Astrocyte (in vitro differentiated cells and primary cell): ENCODE measurements around the gene CTDP1. TPM values are rescaled to one million over a fixed set of nuclear protein-coding genes. Genes with fewer than 3 reads are reported as not detected.

Experiments
- DNase-seq: peaks from one replicate; pipeline ENCODE4 v3.0.0-alpha.2; 2010; ENCODE audit warnings: low read depth
- FAIRE-seq: peaks from 2 replicates; lab custom pipeline; 2011; peaks lifted over from hg19 to GRCh38; lab: Jason Lieb, UNC
- H2AFZ ChIP-seq: 2 replicates; pipeline ENCODE4 v1.6.0; 2012; ENCODE audit warnings: low read depth, low read length, inconsistent platforms
- H3K27ac ChIP-seq: 2 replicates; pipeline ENCODE4 v1.5.1; 2011; ENCODE audit warnings: low read depth, low read length, inconsistent platforms
- H3K27me3 ChIP-seq: 2 replicates; pipeline ENCODE4 v1.6.0; 2011; ENCODE audit warnings: low read length, inconsistent platforms; ENCODE audit not compliant: insufficient read depth
- H3K36me3 ChIP-seq: 2 replicates; pipeline ENCODE4 v1.5.1; 2011; ENCODE audit warnings: low read length, inconsistent platforms; ENCODE audit not compliant: insufficient read depth
- H3K4me1 ChIP-seq: 2 replicates; pipeline ENCODE4 v1.5.1; 2011; ENCODE audit warnings: low read length, inconsistent platforms; ENCODE audit not compliant: insufficient read depth
- H3K4me2 ChIP-seq: 2 replicates; pipeline ENCODE4 v1.6.0; 2012; ENCODE audit warnings: low read length, inconsistent platforms
- H3K4me3 ChIP-seq: 2 replicates; pipeline ENCODE4 v1.5.1; 2011; ENCODE audit warnings: low read depth, mild to moderate bottlenecking, low read length, inconsistent platforms; ENCODE audit not compliant: insufficient read depth
- H3K79me2 ChIP-seq: 2 replicates; pipeline ENCODE4 v1.6.0; 2012; ENCODE audit warnings: mild to moderate bottlenecking, low read length, inconsistent platforms; ENCODE audit not compliant: insufficient read depth
- H3K9ac ChIP-seq: 2 replicates; pipeline ENCODE4 v1.6.0; 2012; ENCODE audit warnings: mild to moderate bottlenecking, low read length, inconsistent platforms
- H3K9me3 ChIP-seq: 2 replicates; pipeline ENCODE4 v1.5.1; 2012; ENCODE audit warnings: low read depth, mild to moderate bottlenecking, low read length, inconsistent platforms; ENCODE audit not compliant: insufficient read depth
- H4K20me1 ChIP-seq: 2 replicates; pipeline ENCODE4 v1.6.0; 2012; ENCODE audit warnings: low read length, inconsistent platforms; ENCODE audit not compliant: insufficient read depth
- H3K27ac Mint-ChIP-seq: one replicate; pipeline ENCODE4 v1.8.0; 2021; ENCODE audit warnings: mild to moderate bottlenecking, mixed read lengths; ENCODE audit not compliant: unreplicated experiment
- H3K27me3 Mint-ChIP-seq: one replicate; pipeline ENCODE4 v1.8.0; 2021; ENCODE audit warnings: low read depth, mixed read lengths; ENCODE audit not compliant: unreplicated experiment
- H3K36me3 Mint-ChIP-seq: one replicate; pipeline ENCODE4 v1.8.0; 2021; ENCODE audit warnings: low read depth, mixed read lengths; ENCODE audit not compliant: unreplicated experiment
- H3K4me1 Mint-ChIP-seq: one replicate; pipeline ENCODE4 v1.8.0; 2021; ENCODE audit warnings: low read depth, mixed read lengths; ENCODE audit not compliant: unreplicated experiment
- H3K4me3 Mint-ChIP-seq: one replicate; pipeline ENCODE4 v1.8.0; 2021; ENCODE audit warnings: mild to moderate bottlenecking, moderate library complexity, mixed read lengths; ENCODE audit not compliant: unreplicated experiment
- H3K9me3 Mint-ChIP-seq: one replicate; pipeline ENCODE4 v1.8.0; 2021; ENCODE audit warnings: mild to moderate bottlenecking, mixed read lengths; ENCODE audit not compliant: unreplicated experiment
- EZH2 ChIP-seq: IDR thresholded peaks from 2 replicates; pipeline ENCODE4 v1.6.1; 2012; ENCODE audit warnings: mild to moderate bottlenecking, low read length, inconsistent platforms; ENCODE audit not compliant: insufficient read depth
- total RNA-seq: library from RNA; stranded (reverse); gene quantifications from 2 replicates; pipeline ENCODE4 v1.2.1, GENCODE V29; 2021
- TF ChIP-seq, protein P1 (sequence below): IDR thresholded peaks from 2 replicates; pipeline ENCODE4 v1.5.1; 2011; ENCODE audit warnings: low read depth, mild to moderate bottlenecking, inconsistent platforms, low read length, moderate library complexity; ENCODE audit not compliant: insufficient read depth

CTDP1 gene
- total RNA-seq, 1 donor from 2014 or later: 31.7 TPM

DNA sequence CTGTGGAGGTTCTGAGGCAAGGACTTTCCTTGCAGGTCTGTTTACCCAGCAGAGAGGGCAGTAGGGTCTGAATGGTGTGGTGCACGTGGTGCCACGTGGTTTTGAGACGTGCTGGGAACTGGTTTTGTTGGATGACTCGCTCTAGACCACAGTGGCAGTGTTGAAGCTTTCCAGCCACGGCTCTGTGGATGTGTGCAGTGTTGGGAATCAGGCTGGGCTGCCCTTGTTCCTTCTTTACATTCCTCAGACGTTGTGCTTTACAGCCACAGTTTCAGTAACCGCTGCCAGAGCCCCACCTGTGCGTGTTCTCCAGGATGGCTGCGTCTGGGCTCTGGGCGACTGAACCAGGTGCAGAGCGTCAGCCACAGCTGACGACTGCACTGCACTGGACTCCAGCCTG is 8.2 kb downstream of the CTDP1 start:
- no peak overlapping the region for H2AFZ ChIP-seq
- H3K4me1 Mint-ChIP-seq: peaks cover 21% of the 10 kb centered on the region
- DNase-seq: peak; percentile 62
- no peak for FAIRE-seq
- H3K9ac ChIP-seq: no peak overlapping the region
- peaks cover 83% of the 10 kb centered on the region for H4K20me1 ChIP-seq
- H3K9me3 Mint-ChIP-seq: no peaks in the 10 kb centered on the region
- peaks cover 10% of the 10 kb centered on the region for H3K36me3 Mint-ChIP-seq
- H3K4me1 ChIP-seq: no peaks in the 10 kb centered on the region
- H3K27ac Mint-ChIP-seq: no peak overlapping the region
- no peaks in the 10 kb centered on the region for H3K27me3 Mint-ChIP-seq
- no peaks in the 10 kb centered on the region for H3K36me3 ChIP-seq
- H3K27me3 ChIP-seq: no peaks in the 10 kb centered on the region
- no peak overlapping the region for H3K27ac ChIP-seq
- H3K79me2 ChIP-seq: peaks cover 81% of the 10 kb centered on the region
- no peak overlapping the region for H3K4me3 ChIP-seq
- H3K4me2 ChIP-seq: no peak overlapping the region
- no peak overlapping the region for H3K4me3 Mint-ChIP-seq
- H3K9me3 ChIP-seq: no peaks in the 10 kb centered on the region
- no peak for TF ChIP-seq EZH2
- TF ChIP-seq, protein P1, sequence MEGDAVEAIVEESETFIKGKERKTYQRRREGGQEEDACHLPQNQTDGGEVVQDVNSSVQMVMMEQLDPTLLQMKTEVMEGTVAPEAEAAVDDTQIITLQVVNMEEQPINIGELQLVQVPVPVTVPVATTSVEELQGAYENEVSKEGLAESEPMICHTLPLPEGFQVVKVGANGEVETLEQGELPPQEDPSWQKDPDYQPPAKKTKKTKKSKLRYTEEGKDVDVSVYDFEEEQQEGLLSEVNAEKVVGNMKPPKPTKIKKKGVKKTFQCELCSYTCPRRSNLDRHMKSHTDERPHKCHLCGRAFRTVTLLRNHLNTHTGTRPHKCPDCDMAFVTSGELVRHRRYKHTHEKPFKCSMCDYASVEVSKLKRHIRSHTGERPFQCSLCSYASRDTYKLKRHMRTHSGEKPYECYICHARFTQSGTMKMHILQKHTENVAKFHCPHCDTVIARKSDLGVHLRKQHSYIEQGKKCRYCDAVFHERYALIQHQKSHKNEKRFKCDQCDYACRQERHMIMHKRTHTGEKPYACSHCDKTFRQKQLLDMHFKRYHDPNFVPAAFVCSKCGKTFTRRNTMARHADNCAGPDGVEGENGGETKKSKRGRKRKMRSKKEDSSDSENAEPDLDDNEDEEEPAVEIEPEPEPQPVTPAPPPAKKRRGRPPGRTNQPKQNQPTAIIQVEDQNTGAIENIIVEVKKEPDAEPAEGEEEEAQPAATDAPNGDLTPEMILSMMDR: no peak

DNA sequence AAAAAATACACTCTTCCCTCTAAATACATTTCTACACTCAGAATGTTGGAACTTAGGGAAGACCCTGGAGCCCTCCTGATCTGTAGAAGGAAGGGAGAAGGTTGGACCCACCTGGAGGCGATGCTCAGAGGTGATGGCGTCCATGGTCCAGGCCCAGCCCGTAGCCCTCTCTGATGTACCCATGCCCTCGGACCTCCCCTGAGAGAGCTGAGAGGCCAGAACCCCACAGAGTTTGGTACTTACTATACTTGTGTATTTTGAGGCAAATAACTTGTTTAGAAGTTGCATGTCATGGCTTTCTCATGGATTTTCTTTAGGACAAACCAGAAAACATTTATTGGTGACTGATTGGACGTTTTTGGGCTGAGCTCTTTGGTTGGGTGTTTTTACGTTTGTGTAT is 10.5 kb downstream of the CTDP1 start:
- H3K4me1 Mint-ChIP-seq: peaks cover 28% of the 10 kb centered on the region
- no peak overlapping the region for H3K27ac Mint-ChIP-seq
- Histone ChIP-seq H3K27me3 (no peaks in the 10 kb centered on the region), H3K4me1 (no peaks in the 10 kb centered on the region), H3K9ac (no peak overlapping the region), H3K79me2 (peaks cover 68% of the 10 kb centered on the region), H4K20me1 (peaks cover 78% of the 10 kb centered on the region), H3K4me3 (no peak overlapping the region), H3K9me3 (no peaks in the 10 kb centered on the region), H3K4me2 (no peak overlapping the region), H2AFZ (no peak overlapping the region), H3K27ac (no peak overlapping the region), H3K36me3 (no peaks in the 10 kb centered on the region)
- H3K9me3 Mint-ChIP-seq: no peaks in the 10 kb centered on the region
- FAIRE-seq (no peak), DNase-seq (no peak)
- H3K4me3 Mint-ChIP-seq: no peak overlapping the region
- TF ChIP-seq, protein P1: no peak
- TF ChIP-seq EZH2: no peak
- H3K27me3 Mint-ChIP-seq: no peaks in the 10 kb centered on the region
- H3K36me3 Mint-ChIP-seq: peaks cover under 1% of the 10 kb centered on the region

DNA sequence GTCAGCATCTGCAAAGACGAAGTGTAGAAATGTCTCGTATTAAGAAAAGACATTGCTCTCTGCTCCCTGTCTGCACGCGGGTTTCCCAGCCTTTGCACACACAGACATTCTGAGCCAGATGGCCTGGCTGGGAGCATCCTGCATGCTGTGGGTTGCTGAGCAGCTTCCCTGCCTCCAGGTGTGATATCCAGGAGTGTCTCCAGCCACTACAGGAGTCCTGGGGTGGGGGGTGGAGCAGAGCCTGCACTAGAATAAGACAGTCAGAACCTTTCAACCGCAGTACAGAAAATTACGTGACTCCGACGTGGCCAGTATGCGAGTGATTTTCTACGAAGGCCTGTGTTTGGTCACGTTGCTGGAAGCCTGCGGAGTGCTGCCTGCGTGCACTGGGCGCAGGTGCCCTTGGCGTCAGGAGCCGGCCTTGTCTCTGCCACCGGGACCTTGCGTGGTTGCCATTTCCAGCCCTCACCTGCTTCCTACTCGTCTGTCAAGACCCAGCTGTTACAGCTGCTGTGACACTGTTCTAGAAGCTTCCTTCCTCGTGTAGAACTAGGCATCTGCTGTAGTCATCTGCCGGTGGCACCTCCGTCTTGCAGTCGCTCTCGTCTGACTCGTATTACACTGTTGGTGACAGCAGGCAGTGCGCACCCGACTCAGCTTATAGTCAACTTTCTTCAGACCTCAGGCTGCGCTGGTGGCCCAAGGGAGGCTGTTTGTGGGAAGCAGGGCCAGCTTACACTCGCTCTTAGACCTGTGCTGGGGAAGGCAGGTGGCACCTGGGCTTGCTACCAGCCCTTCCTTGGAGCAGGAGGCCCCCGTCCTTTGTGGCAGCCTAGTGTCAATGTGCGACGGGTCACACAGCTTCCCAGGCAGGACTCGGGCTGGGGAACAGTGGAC is 11.2 kb downstream of the CTDP1 start:
- Histone ChIP-seq H3K4me1 (no peaks in the 10 kb centered on the region), H3K9ac (no peak overlapping the region), H3K79me2 (peaks cover 67% of the 10 kb centered on the region), H4K20me1 (peaks cover 79% of the 10 kb centered on the region), H3K27ac (no peak overlapping the region), H3K4me2 (no peak overlapping the region), H2AFZ (no peak overlapping the region), H3K4me3 (no peak overlapping the region), H3K27me3 (no peaks in the 10 kb centered on the region), H3K9me3 (no peaks in the 10 kb centered on the region), H3K36me3 (no peaks in the 10 kb centered on the region)
- no peak for TF ChIP-seq EZH2
- TF ChIP-seq, protein P1: no peak
- peaks cover 35% of the 10 kb centered on the region for H3K4me1 Mint-ChIP-seq
- DNase-seq: no peak
- no peaks in the 10 kb centered on the region for H3K27me3 Mint-ChIP-seq
- FAIRE-seq: no peak
- no peaks in the 10 kb centered on the region for H3K9me3 Mint-ChIP-seq
- H3K36me3 Mint-ChIP-seq: no peaks in the 10 kb centered on the region
- no peak overlapping the region for H3K4me3 Mint-ChIP-seq
- H3K27ac Mint-ChIP-seq: no peak overlapping the region
